Heart left ventricle (tissue), 16 donors: Measurements from ENCODE around the gene EPHB1. TPM values are rescaled to one million over a fixed set of nuclear protein-coding genes. Genes with fewer than 3 reads are reported as not detected.

Experiments
- ATAC-seq, 4 donors: fragments of 200-7000 bp; cut with Tn5 transposase; one replicate each; pipeline ENCODE4 v1.9.1; 2020 to 2022; ENCODE audit warnings: moderate library complexity in 4 of 4, mild to moderate bottlenecking in 3 of 4, moderate number of reproducible peaks in 1 of 4
- DNase-seq, 5 donors: peaks; one replicate each; pipeline ENCODE4 v3.0.0-alpha.2; 2020
- H3K27ac ChIP-seq, 12 donors: fragments of 200-600 bp; sonication (generic) in 4 of 12; one replicate each; pipeline versions ENCODE4 v1.5.0 to v1.8.0; 2016 to 2022; ENCODE audit warnings: mild to moderate bottlenecking in 2 of 12
- H3K27me3 ChIP-seq, 9 donors: fragments of 200-600 bp; sonication (generic) in 2 of 9; one replicate each; pipeline versions ENCODE4 v1.5.1 to v1.8.0; 2016 to 2022; ENCODE audit warnings: mild to moderate bottlenecking in 3 of 9
- H3K36me3 ChIP-seq, 9 donors: fragments of 200-600 bp; sonication (generic) in 2 of 9; one replicate each; pipeline versions ENCODE4 v1.5.0 to v1.8.0; 2018 to 2022; ENCODE audit warnings: mild to moderate bottlenecking in 2 of 9
- H3K4me1 ChIP-seq, 12 donors: fragments of 200-600 bp; sonication (generic) in 4 of 12; one replicate each; pipeline versions ENCODE4 v1.5.0 to v1.8.0; 2016 to 2022; ENCODE audit warnings: mild to moderate bottlenecking in 3 of 12
- H3K4me3 ChIP-seq, 12 donors: fragments of 200-600 bp; sonication (generic) in 4 of 12; one replicate each; pipeline versions ENCODE4 v1.5.0 to v1.8.0; 2017 to 2022; ENCODE audit warnings: mild to moderate bottlenecking in 9 of 12, moderate library complexity in 4 of 12
- H3K9me3 ChIP-seq, 12 donors: fragments of 200-600 bp; sonication (generic) in 4 of 12; one replicate each; pipeline versions ENCODE4 v1.5.0 to v1.8.0; 2016 to 2022; ENCODE audit warnings: mild to moderate bottlenecking in 1 of 12
- POLR2A ChIP-seq, 2 donors: fragments of 450-650 bp; IDR thresholded peaks; one replicate each; pipeline ENCODE4 v1.6.1; 2017; ENCODE audit warnings: antibody characterized with exemption in 2 of 2, mild to moderate bottlenecking in 2 of 2, moderate library complexity in 2 of 2
- WGBS, 4 donors: extraction: QIAGEN DNeasy Blood & Tissue Kit in 2 of 4; methylation state at CpG; one replicate each; pipeline versions ENCODE4 v1.1.5 to v1.1.7; 2013 to 2018; 5-methylcytosine and 5-hydroxymethylcytosine counted together
- intact Hi-C, 10 donors: fragments of 100-400 bp; cut with DNase I; formaldehyde crosslinking; loops; one replicate each; pipeline versions ENCODE4 v1.11.1 to v1.14.2; 2022
- polyA plus RNA-seq, 2 donors: library from polyadenylated mRNA; stranded (reverse); fragments of 200-250 nt; gene quantifications; one replicate each; pipeline ENCODE4 v1.2.3, GENCODE V29; 2013
- total RNA-seq, 9 donors: library from RNA; depleted of rRNA in 2 of 9; stranded (reverse); fragments of >200 nt in 2 of 9; fragmentation: NEBNext Ultra II Directional in 3 of 9; extraction: Animal tissue kit (Norgen Biotek cat#: 25700) in 3 of 9; gene quantifications; one replicate each; pipeline versions ENCODE4 v1.1.0 to v1.2.4, GENCODE V29; 2016 to 2023
- TF ChIP-seq, protein P1 (sequence below), 12 donors: fragments of 200-600 bp; sonication (generic) in 4 of 12; IDR thresholded peaks; one replicate each; pipeline versions ENCODE4 v1.5.0 to v1.8.0; 2018 to 2022; ENCODE audit warnings: antibody characterized with exemption in 12 of 12, mild to moderate bottlenecking in 5 of 12
- donor health status: ischemic (EF 13 %, LVEDD 7.1; RV severe dilation, severe dysfunction).
- donor health status: healthy with polysubstance abuse.
- donor health status: DM: no; HTN: yes; CAD: no.
- donor health status: DM: no; HTN: no; CAD: no.
- donor health status: ischemic (EF 25% LVEDD 6.9; RV normal size, moderate dysfunction).
- donor health status: ischemic (EF 25% LVEDD 5.7; RV mildly dilated, moderate dysfunction).
- donor health status: healthy.
- donor health status: DM: yes; HTN: yes; CAD: no.
- donor health status: ischemic (EF 35%, LVEDD 5.7; RV mildly dilated, moderate dysfunction).
- donor health status: nonischemic (EF 11% LVEDD 7.7; RV severe dilation, severe dysfunction).
- donor health status: DM: yes; HTN: yes; CAD: no.
- donor health status: PGD.
- donor health status: ischemic (EF 29% LVEDD 5.4; RV normal size, mild dysfunction).
- donor health status: nonischemic (EF 23%, LVEDD 6.1; RV moderate dilation, normal function).

Gene EPHB1
- total and polyA plus RNA-seq, 11 donors = 0.31 to 2.2 (median 1.1) TPM

DNA sequence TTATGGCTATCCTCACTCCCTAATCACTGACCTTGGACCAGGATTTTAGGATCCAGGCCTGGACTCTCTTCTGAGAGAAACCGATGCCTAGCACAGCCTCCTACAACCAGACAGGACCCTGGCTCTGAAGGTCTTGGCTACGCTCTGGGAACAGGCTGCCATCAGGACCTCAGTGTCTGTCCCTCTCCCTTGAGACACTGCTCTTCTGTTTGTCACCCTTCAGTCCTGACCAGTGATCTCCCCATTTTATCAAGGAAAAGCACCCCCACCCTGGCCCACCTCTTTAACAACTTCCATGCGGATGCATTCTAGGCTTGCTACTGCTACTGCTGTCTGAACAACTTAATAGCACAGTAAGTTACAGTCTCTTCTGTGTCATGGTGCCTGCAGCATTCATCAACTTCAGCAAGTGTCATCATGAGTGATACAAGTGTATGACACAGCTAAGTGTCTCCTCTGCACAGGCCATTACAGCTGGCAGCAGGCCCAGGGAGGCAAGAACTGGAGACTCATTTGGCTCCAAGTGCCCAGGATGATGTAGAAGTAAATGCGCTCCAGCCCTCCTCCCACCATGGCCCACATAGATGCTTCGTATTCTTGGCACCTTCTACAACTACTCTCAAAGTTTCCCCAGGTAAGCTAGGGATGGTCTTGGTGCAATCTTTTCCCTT is 302.4 kb downstream of the EPHB1 start:
- 82 to 89% (median 84%) methylated on average over 5 of the region's 5 CpGs for whole genome bisulfite sequencing, 4 donors
- H3K36me3 ChIP-seq = no peaks in the 10 kb centered on the region

DNA sequence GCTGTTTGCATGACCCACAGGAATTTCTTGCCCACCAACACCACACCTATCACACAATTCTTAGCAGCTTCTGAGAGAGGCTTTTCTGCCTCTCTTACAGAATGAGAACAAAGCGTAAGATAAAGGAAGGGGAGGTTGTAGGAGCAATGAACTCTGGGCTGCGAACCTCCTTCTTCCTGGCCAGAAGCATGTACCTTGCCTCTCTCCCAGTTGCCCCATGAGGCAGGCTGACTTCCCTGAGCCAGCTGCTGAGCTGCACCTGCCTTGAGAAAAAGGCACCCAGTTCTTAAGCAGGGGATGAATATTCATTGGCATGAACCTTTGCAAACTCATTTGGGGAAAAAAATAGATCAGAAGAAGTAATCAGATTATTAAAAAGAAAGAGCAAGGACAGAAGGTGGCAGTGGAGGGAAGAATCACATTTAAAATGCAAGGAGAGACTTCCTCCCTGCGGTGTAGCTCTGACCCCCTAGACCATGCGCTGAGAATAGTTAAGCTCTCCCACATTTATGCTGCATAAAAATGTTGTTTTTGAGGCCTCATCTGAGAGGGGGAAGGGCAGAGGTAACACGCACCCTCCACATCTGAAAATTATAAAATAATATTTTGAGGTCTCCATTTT is 304.8 kb downstream of the EPHB1 start:
- peaks cover 0 to 5% (median 0%) of the 10 kb centered on the region in 9 donors for H3K27me3 ChIP-seq
- no peaks in the 10 kb centered on the region for H3K4me1 ChIP-seq
- WGBS, 4 donors = 56 to 72% (median 67%) methylated on average over 5 of the region's 5 CpGs
- no peak for DNase-seq
- ATAC-seq = no peak
- no peak overlapping the region for H3K27ac ChIP-seq
- H3K36me3 ChIP-seq = no peaks in the 10 kb centered on the region
- intact Hi-C loops = no loop called here
- TF ChIP-seq, protein P1, sequence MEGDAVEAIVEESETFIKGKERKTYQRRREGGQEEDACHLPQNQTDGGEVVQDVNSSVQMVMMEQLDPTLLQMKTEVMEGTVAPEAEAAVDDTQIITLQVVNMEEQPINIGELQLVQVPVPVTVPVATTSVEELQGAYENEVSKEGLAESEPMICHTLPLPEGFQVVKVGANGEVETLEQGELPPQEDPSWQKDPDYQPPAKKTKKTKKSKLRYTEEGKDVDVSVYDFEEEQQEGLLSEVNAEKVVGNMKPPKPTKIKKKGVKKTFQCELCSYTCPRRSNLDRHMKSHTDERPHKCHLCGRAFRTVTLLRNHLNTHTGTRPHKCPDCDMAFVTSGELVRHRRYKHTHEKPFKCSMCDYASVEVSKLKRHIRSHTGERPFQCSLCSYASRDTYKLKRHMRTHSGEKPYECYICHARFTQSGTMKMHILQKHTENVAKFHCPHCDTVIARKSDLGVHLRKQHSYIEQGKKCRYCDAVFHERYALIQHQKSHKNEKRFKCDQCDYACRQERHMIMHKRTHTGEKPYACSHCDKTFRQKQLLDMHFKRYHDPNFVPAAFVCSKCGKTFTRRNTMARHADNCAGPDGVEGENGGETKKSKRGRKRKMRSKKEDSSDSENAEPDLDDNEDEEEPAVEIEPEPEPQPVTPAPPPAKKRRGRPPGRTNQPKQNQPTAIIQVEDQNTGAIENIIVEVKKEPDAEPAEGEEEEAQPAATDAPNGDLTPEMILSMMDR (IDR thresholded peaks at IDR 0.05) = no peak
- H3K4me3 ChIP-seq = no peak overlapping the region
- H3K9me3 ChIP-seq = no peaks in the 10 kb centered on the region

More for the DNA sequence above, 302.4 kb downstream of the EPHB1 start:
- Histone ChIP-seq H3K27me3 (peaks cover 0 to 5% (median 0%) of the 10 kb centered on the region in 9 donors), H3K4me3 (no peak overlapping the region), H3K4me1 (no peaks in the 10 kb centered on the region), H3K27ac (no peak overlapping the region), H3K9me3 (no peaks in the 10 kb centered on the region)
- ATAC-seq (no peak), DNase-seq (peak in 1 of 5 donors; percentile 67)
- intact Hi-C loops = no loop called here
- no peak for TF ChIP-seq POLR2A (IDR thresholded peaks at IDR 0.05)
- TF ChIP-seq, protein P1 (IDR thresholded peaks at IDR 0.05) = no peak

- no peak overlapping the region for H3K4me3 ChIP-seq
- intact Hi-C loops = no loop called here
- no peak overlapping the region for H3K27ac ChIP-seq
- ATAC-seq = no peak
- WGBS, 4 donors = 52 to 66% (median 57%) methylated on average over 2 of the region's 2 CpGs
- H3K4me1 ChIP-seq = no peaks in the 10 kb centered on the region
- no peak for DNase-seq
- H3K36me3 ChIP-seq = no peaks in the 10 kb centered on the region
- TF ChIP-seq, protein P1 (IDR thresholded peaks at IDR 0.05) = no peak
- TF ChIP-seq POLR2A (IDR thresholded peaks at IDR 0.05) = no peak
- H3K9me3 ChIP-seq = no peaks in the 10 kb centered on the region
- H3K27me3 ChIP-seq = peaks cover 0 to 2% (median 0%) of the 10 kb centered on the region in 9 donors
Observed at GRCh38 chr3:135100366-135100765, 305.3 kb downstream of the EPHB1 start.

DNA sequence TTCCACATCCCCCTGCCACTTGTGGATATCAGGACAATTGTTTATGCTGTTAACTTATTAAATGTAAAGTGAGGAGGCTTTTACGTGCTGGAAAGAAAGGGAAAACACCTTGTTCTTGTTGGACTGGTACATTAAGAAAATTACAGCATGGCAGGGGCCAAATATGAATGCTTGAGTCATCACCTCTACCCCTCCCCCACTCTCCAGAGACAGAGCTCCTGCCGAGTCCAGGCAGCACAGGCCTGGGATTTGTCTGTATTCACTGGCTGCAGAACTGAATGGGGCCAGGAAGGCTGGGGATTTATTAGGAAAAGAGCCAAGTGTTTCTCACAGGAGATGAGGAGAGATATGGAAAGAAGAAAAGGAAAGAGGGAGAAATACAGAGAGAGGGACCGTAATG is 308.9 kb downstream of the EPHB1 start:
- intact Hi-C loops = no loop called here
- H3K4me1 ChIP-seq = no peaks in the 10 kb centered on the region
- H3K9me3 ChIP-seq = no peaks in the 10 kb centered on the region
- no peaks in the 10 kb centered on the region for H3K27me3 ChIP-seq
- 45 to 53% (median 49%) methylated on average over 3 of the region's 3 CpGs for WGBS, 4 donors
- DNase-seq = no peak
- no peak overlapping the region for H3K4me3 ChIP-seq
- H3K27ac ChIP-seq = no peak overlapping the region
- no peak for ATAC-seq
- no peaks in the 10 kb centered on the region for H3K36me3 ChIP-seq
- TF ChIP-seq POLR2A (IDR thresholded peaks at IDR 0.05) = no peak
- TF ChIP-seq, protein P1 (IDR thresholded peaks at IDR 0.05) = no peak
